Subcutaneous abdominal adipose tissue (tissue), 5 donors: Measurements from ENCODE around the gene FAIM.
"Not testable (repeated sequence)": the region's sequence is repeated elsewhere in the genome, so short reads cannot be mapped to it uniquely, and the experiment has no call there.

Experiments used
- H3K27ac ChIP-seq: one replicate; pipeline ENCODE4 v1.7.0; 2013; ENCODE audit warnings: low read depth, mild to moderate bottlenecking, inconsistent platforms, low read length, moderate library complexity
- H3K27me3 ChIP-seq, 5 donors: one replicate each; pipeline ENCODE4 v1.7.0; 2013; ENCODE audit warnings: low read length in 5 of 5, inconsistent platforms in 1 of 5; ENCODE audit not compliant: control insufficient read depth in 5 of 5, insufficient read depth in 4 of 5
- H3K36me3 ChIP-seq, 5 donors: one replicate each; pipeline ENCODE4 v1.7.0; 2013; ENCODE audit warnings: low read length in 5 of 5; ENCODE audit not compliant: control insufficient read depth in 5 of 5, insufficient read depth in 5 of 5
- H3K4me1 ChIP-seq, 5 donors: one replicate each; pipeline ENCODE4 v1.7.0; 2013; ENCODE audit warnings: low read length in 5 of 5, mild to moderate bottlenecking in 3 of 5, moderate library complexity in 1 of 5; ENCODE audit not compliant: control insufficient read depth in 5 of 5, insufficient read depth in 5 of 5
- H3K4me3 ChIP-seq, 5 donors: one replicate each; pipeline ENCODE4 v1.7.0; 2013; ENCODE audit warnings: low read length in 5 of 5, low read depth in 1 of 5
- H3K9ac ChIP-seq, 5 donors: one replicate each; pipeline ENCODE4 v1.7.0; 2013; ENCODE audit warnings: low read length in 5 of 5, mild to moderate bottlenecking in 4 of 5, moderate library complexity in 3 of 5
- H3K9me3 ChIP-seq, 5 donors: one replicate each; pipeline ENCODE4 v1.7.0; 2013; ENCODE audit warnings: low read length in 5 of 5; ENCODE audit not compliant: control insufficient read depth in 5 of 5
- donor health status: healthy.
- donor health status: healthy.
- donor health status: healthy.
- donor health status: healthy.
- donor health status: healthy.

The FAIM gene

DNA sequence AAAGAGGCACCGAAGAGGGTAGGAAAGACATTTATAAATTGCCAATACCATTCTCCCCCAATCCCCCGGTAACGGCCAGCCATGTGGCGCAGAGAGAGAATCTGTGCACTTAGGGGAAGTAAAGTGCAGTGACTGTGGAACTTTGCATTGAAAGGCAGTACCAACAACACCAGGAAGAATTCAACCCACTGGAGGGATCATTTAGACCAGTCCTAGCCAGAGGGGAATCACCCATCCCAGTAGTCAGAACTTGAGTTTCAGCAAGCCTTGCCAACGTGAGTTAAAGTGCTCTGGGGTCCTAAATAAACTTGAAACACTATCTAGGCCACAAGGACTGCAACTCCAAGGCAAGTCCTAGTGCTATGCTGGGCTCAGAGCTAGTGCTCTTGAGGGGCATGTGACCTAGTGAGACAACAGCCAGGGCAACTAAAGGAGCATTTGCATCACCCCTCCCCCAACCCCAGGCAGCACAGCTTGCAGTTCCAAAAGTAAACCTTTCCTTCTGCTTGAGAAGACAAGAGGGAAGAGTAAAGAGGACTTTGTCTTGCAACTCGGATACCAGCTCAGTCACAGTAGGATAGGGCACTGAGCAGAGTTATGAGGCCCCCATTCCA, 29.5 kb upstream of the FAIM start:
- H3K27ac ChIP-seq, result no peak overlapping the region
- no peak overlapping the region for H3K9ac ChIP-seq
- H3K36me3 ChIP-seq, result no peaks in the 10 kb centered on the region
- H3K9me3 ChIP-seq, result peaks cover 0 to 2% (median under 1%) of the 10 kb centered on the region in 5 donors
- peaks cover 0 to 4% (median 0%) of the 10 kb centered on the region in 5 donors for H3K4me1 ChIP-seq
- no peaks in the 10 kb centered on the region for H3K27me3 ChIP-seq
- H3K4me3 ChIP-seq, result no peak overlapping the region

DNA sequence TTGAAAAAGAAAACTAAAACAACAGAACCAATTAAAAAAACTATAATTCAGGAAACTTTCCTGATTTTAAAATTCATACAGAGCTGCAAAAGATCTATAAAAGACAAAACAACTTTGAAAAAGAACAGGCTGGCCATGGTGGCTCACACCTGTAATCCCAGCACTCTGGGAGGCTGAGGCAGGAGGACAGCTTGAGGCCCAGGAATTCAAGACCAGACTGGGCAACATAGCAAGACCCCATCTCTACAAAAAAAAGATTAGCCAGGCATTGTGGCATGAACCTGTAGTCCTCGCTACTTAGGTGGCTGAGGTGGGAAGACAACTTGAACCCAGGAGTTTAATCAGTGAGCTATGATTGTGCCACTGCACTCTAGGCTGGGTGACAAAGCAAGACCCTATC, 21.2 kb upstream of the FAIM start:
- no peaks in the 10 kb centered on the region for H3K27me3 ChIP-seq
- no peaks in the 10 kb centered on the region for H3K4me1 ChIP-seq
- H3K9ac ChIP-seq, result no peak overlapping the region
- H3K9me3 ChIP-seq, result no peaks in the 10 kb centered on the region
- no peak overlapping the region for H3K4me3 ChIP-seq
- H3K27ac ChIP-seq, result no peak overlapping the region
- peaks cover 0 to 15% (median 2%) of the 10 kb centered on the region in 5 donors for H3K36me3 ChIP-seq

GRCh38 chr3:138588445-138588844, 20.1 kb upstream of the FAIM start:
- H3K27me3 ChIP-seq, result no peaks in the 10 kb centered on the region
- no peak overlapping the region for H3K9ac ChIP-seq
- H3K4me3 ChIP-seq, result no peak overlapping the region
- H3K4me1 ChIP-seq, result peaks cover 0 to 3% (median 2%) of the 10 kb centered on the region in 5 donors
- no peaks in the 10 kb centered on the region for H3K9me3 ChIP-seq
- H3K27ac ChIP-seq, result no peak overlapping the region
- H3K36me3 ChIP-seq, result peaks cover 0 to 15% (median 2%) of the 10 kb centered on the region in 5 donors

GRCh38 chr3:138591392-138591791, 17.2 kb upstream of the FAIM start:
- no peak overlapping the region for H3K27ac ChIP-seq
- no peak overlapping the region for H3K9ac ChIP-seq
- no peak overlapping the region for H3K4me3 ChIP-seq
- H3K4me1 ChIP-seq, result peaks cover 0 to 14% (median 11%) of the 10 kb centered on the region in 5 donors
- no peaks in the 10 kb centered on the region for H3K27me3 ChIP-seq
- peaks cover 0 to 15% (median 2%) of the 10 kb centered on the region in 5 donors for H3K36me3 ChIP-seq
- no peaks in the 10 kb centered on the region for H3K9me3 ChIP-seq

DNA sequence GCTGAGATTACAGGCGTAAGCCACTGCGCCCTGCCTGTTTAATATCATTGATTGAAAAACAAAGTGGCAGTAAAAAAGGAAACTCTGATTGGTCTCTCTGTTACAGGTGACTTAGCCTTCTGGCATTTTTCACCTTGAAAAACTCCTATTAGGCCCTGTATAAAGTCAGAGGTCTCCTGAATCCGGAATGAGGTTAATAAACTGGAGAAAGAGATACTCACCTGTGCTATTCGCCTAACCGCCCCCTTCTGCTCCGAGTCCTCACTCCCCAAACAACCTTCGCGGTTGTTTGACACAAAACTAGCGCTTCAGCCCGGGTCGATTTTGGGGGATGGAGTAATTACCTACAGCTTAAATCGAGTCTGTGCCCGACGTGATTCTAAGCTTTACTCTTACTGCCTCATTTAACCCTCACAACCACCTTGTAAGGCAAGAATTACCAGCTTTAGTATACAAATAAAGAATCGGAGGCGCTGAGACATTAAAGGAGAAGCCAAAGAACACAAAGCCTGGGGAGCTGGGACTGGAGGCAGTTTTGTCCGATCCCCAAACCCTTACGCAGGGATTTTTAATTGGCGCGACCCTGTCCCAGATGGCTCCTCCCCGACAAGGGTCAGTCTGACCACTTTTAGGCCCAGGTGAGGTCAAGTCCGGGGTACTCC, 15.0 kb upstream of the FAIM start:
- Histone ChIP-seq H3K36me3 (peaks cover 0 to 9% (median 0%) of the 10 kb centered on the region in 5 donors), H3K9me3 (peaks cover 0 to 3% (median 0%) of the 10 kb centered on the region in 5 donors), H3K4me3 (peak overlapping the region; percentile 70 to 92 (median 81)), H3K9ac (peak overlapping the region; percentile 56 to 95 (median 84)), H3K27ac (peak overlapping the region; percentile 82), H3K4me1 (peaks cover 0 to 14% (median 11%) of the 10 kb centered on the region in 5 donors), H3K27me3 (no peaks in the 10 kb centered on the region)

GRCh38 chr3:138594150-138594934, 14.2 kb upstream of the FAIM start, which contains the start of gene CEP70:
CEP70 (minus strand) TSS chr3:138594260; CDS start chr3:138572927, 21,333 bp downstream.
- Histone ChIP-seq H3K4me3 (peak within 1 kb of the TSS; percentile 70 to 95 (median 81)), H3K4me1 (peaks cover 0 to 14% (median 11%) of the 10 kb centered on the region in 5 donors), H3K27ac (peak within 1 kb of the TSS; percentile 82), H3K36me3 (peaks cover 0 to 5% (median 0%) of the 10 kb centered on the region in 5 donors), H3K9ac (peak within 1 kb of the TSS; percentile 56 to 95 (median 84)), H3K27me3 (no peaks in the 10 kb centered on the region), H3K9me3 (peaks cover 0 to 4% (median 0%) of the 10 kb centered on the region in 5 donors)

GRCh38 chr3:138594935-138595610, 13.5 kb upstream of the FAIM start:
- Histone ChIP-seq H3K4me3 (peak overlapping the region in 3 of 5 donors; percentile 73 to 95 (median 92)), H3K4me1 (peaks cover 0 to 14% (median 11%) of the 10 kb centered on the region in 5 donors), H3K27me3 (no peaks in the 10 kb centered on the region), H3K36me3 (peaks cover 0 to 5% (median 0%) of the 10 kb centered on the region in 5 donors), H3K9me3 (peaks cover 0 to 4% (median 0%) of the 10 kb centered on the region in 5 donors), H3K27ac (no peak overlapping the region), H3K9ac (no peak overlapping the region)

- not testable (repeated sequence) for H3K36me3 ChIP-seq, H3K27ac ChIP-seq, H3K27me3 ChIP-seq, H3K9me3 ChIP-seq, H3K9ac ChIP-seq, H3K4me3 ChIP-seq
- H3K4me1 ChIP-seq, result peaks cover 0 to 18% (median 14%) of the 10 kb centered on the region in 5 donors
Measured at GRCh38 chr3:138597186-138597976, 11.2 kb upstream of the FAIM start.

DNA sequence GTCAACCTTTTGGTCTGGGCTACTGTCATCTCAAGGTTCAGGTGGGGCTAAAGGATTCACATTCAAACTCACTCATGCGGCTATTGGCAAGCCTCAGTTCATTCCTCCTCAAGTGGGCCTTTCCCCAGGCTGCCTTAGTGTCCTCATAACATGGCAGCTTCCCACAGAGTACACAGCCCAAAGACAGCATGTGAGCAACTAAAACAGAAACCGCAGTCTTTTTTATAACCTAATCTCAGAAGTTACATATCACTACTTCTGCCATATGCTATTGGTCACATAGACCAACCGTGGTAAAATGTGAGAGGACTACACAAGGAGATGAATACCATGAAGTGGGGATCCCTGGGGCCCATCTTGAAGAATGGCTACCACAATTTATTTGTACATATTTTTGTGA, 10.0 kb upstream of the FAIM start:
- Histone ChIP-seq H3K9ac (no peak overlapping the region), H3K27me3 (no peaks in the 10 kb centered on the region), H3K9me3 (peaks cover 0 to 4% (median 0%) of the 10 kb centered on the region in 5 donors), H3K4me3 (no peak overlapping the region), H3K27ac (no peak overlapping the region), H3K36me3 (no peaks in the 10 kb centered on the region), H3K4me1 (peaks cover 0 to 15% (median 10%) of the 10 kb centered on the region in 5 donors)
